ENCODE results near the gene CHP1.
"Not testable (repeated sequence)": the region's sequence is repeated elsewhere in the genome, so short reads cannot be mapped to it uniquely, and the experiment has no call there.

The CHP1 gene

GRCh38 chr15:41219381-41219780 lies 11.7 kb upstream of the CHP1 start:
- no peak for DNase-seq (ENCODE audit: low read depth in 1 of 2, low spot score in 1 of 2)
- Histone ChIP-seq H3K4me3 (replicated peaks; ENCODE audit: insufficient read depth, low read length) (no peak overlapping the region), H3K27me3 (ENCODE audit: insufficient read depth, poor library complexity, severe bottlenecking) (no peaks in the 10 kb centered on the region), H3K27ac (replicated peaks) (no peak overlapping the region)
- TF ChIP-seq POLR2AphosphoS5 (IDR thresholded peaks at IDR 0.05; ENCODE audit: low read depth): no peak

- Histone ChIP-seq H3K4me3 (replicated peaks; ENCODE audit: insufficient read depth, low read length) (peak overlapping the region; percentile 34; the same call in 1 of the 2 replicates), H3K27ac (replicated peaks) (peak overlapping the region; percentile 76), H3K27me3 (ENCODE audit: insufficient read depth, poor library complexity, severe bottlenecking) (no peaks in the 10 kb centered on the region)
- TF ChIP-seq CTCF (IDR thresholded peaks at IDR 0.05; ENCODE audit: insufficient read depth, low read length): no peak
- no peak for TF ChIP-seq SPI1 (IDR thresholded peaks at IDR 0.05; ENCODE audit: borderline replicate concordance, low read depth)
- TF ChIP-seq GABPA (IDR thresholded peaks at IDR 0.05; ENCODE audit: low read depth): no peak
- DNase-seq (ENCODE audit: low read depth in 1 of 2, low spot score in 1 of 2): no peak
These were observed 771 bp upstream of the CHP1 start for GRCh38 chr15:41230345-41230649.

GRCh38 chr15:41231422-41232226 lies 556 bp downstream of the CHP1 start:
- H3K4me3 ChIP-seq (replicated peaks; ENCODE audit: insufficient read depth, low read length): peak overlapping the region; percentile 93
- no peak for TF ChIP-seq SPI1 (IDR thresholded peaks at IDR 0.05; ENCODE audit: borderline replicate concordance, low read depth)
- no peak for TF ChIP-seq CTCF (IDR thresholded peaks at IDR 0.05; ENCODE audit: insufficient read depth, low read length)
- TF ChIP-seq POLR2AphosphoS5 (IDR thresholded peaks at IDR 0.05; ENCODE audit: low read depth): no peak
- no peak for TF ChIP-seq GABPA (IDR thresholded peaks at IDR 0.05; ENCODE audit: low read depth)
- TF ChIP-seq REST (IDR thresholded peaks at IDR 0.05; ENCODE audit: insufficient replicate concordance, low read depth): no peak
- DNase-seq (ENCODE audit: low read depth in 1 of 2, low spot score in 1 of 2): no peak
- H3K27ac ChIP-seq (replicated peaks): peak overlapping the region; percentile 76
- H3K27me3 ChIP-seq (ENCODE audit: insufficient read depth, poor library complexity, severe bottlenecking): no peaks in the 10 kb centered on the region

- TF ChIP-seq GABPA (IDR thresholded peaks at IDR 0.05; ENCODE audit: low read depth): no peak
- no peak for TF ChIP-seq POLR2AphosphoS5 (IDR thresholded peaks at IDR 0.05; ENCODE audit: low read depth)
- TF ChIP-seq SPI1 (IDR thresholded peaks at IDR 0.05; ENCODE audit: borderline replicate concordance, low read depth): no peak
- TF ChIP-seq REST (IDR thresholded peaks at IDR 0.05; ENCODE audit: insufficient replicate concordance, low read depth): no peak
- no peak for TF ChIP-seq CTCF (IDR thresholded peaks at IDR 0.05; ENCODE audit: insufficient read depth, low read length)
- no peak overlapping the region for H3K27ac ChIP-seq (replicated peaks)
- DNase-seq (ENCODE audit: low read depth in 1 of 2, low spot score in 1 of 2): no peak
- no peak overlapping the region for H3K4me3 ChIP-seq (replicated peaks; ENCODE audit: insufficient read depth, low read length)
- H3K27me3 ChIP-seq (ENCODE audit: insufficient read depth, poor library complexity, severe bottlenecking): no peaks in the 10 kb centered on the region
These were observed 2.3 kb downstream of the CHP1 start for GRCh38 chr15:41233367-41233771.

GRCh38 chr15:41235228-41235627 lies 4.2 kb downstream of the CHP1 start:
- H3K27me3 ChIP-seq (ENCODE audit: insufficient read depth, poor library complexity, severe bottlenecking); H3K4me3 ChIP-seq (replicated peaks; ENCODE audit: insufficient read depth, low read length); DNase-seq (ENCODE audit: low read depth in 1 of 2, low spot score in 1 of 2); H3K27ac ChIP-seq (replicated peaks): not testable (repeated sequence)

All from HL-60 (cell line).